Erythroblast (primary cell): ENCODE results near the gene CHRM2.

Experiments used
- GATA1 ChIP-seq: IDR thresholded peaks from 2 replicates; pipeline ENCODE4 v1.6.1; 2011; ENCODE audit warnings: low read depth, mild to moderate bottlenecking, control low read depth, low read length, moderate library complexity
- POLR2A ChIP-seq: IDR thresholded peaks from 2 replicates; pipeline ENCODE4 v1.6.1; 2011; ENCODE audit warnings: mild to moderate bottlenecking, low read length

DNA sequence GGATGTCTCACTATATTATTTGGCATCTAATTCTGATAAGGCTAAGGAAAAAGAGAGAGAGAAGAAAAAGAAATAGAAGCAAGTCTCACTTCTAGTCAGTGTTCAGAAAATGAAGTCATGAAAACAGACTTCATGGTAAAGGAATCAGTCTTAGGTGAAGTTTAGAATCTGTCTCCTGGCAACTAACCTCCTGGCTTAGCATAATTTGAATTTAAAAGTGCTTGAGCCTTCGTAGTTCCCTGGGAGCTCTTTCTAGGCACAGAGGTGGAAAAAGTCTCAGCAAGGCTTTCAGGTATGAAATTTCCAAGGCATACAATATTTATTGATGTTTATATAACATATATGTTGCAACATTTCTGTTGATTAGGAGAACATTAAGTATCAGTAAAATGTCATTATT lies 10.4 kb downstream of the CHRM2 start:
- no peak for TF ChIP-seq POLR2A
- no peak for TF ChIP-seq GATA1
